H54 (cell line): Measurements from ENCODE around the gene RAD51B.
A peak's percentile ranks its signal among the peaks of the same experiment; 100 is the strongest.
"Not testable (repeated sequence)": the region's sequence is repeated elsewhere in the genome, so short reads cannot be mapped to it uniquely, and the experiment has no call there.

Experiments used
- DNase-seq: peaks from one replicate; pipeline ENCODE4 v3.0.0; 2011; ENCODE audit warnings: low spot score, mixed read lengths; ENCODE audit not compliant: insufficient read length
- FAIRE-seq: peaks from 3 replicates; lab custom pipeline; 2011; peaks lifted over from hg19 to GRCh38; lab: Jason Lieb, UNC
- POLR2A ChIP-seq: IDR thresholded peaks from 2 replicates; pipeline ENCODE4 v1.6.1; 2011; ENCODE audit warnings: low read depth, mild to moderate bottlenecking, low read length

Gene RAD51B

GRCh38 chr14:68040633-68041369 is 221.2 kb downstream of the RAD51B start:
- no peak for TF ChIP-seq POLR2A
- no peak for FAIRE-seq
- DNase-seq = no peak

- no peak for TF ChIP-seq POLR2A
- FAIRE-seq = no peak
- DNase-seq = no peak
These were observed 222.3 kb downstream of the RAD51B start for GRCh38 chr14:68041876-68042354.

- no peak for TF ChIP-seq POLR2A
These were observed 223.1 kb downstream of the RAD51B start for GRCh38 chr14:68042586-68043210.

GRCh38 chr14:68043752-68044151 is 224.2 kb downstream of the RAD51B start:
- FAIRE-seq = no peak
- TF ChIP-seq POLR2A = no peak
- no peak for DNase-seq

More at GRCh38 chr14:68042586-68043210, 223.1 kb downstream of the RAD51B start:
- FAIRE-seq (no peak), DNase-seq (no peak)

- TF ChIP-seq POLR2A = no peak
- peak; percentile 6 for DNase-seq
These were observed 228.3 kb downstream of the RAD51B start for GRCh38 chr14:68047906-68048305.

GRCh38 chr14:68048815-68049214 is 229.2 kb downstream of the RAD51B start:
- FAIRE-seq, DNase-seq: not testable (repeated sequence)

More at GRCh38 chr14:68047906-68048305, 228.3 kb downstream of the RAD51B start:
- FAIRE-seq = no peak

- DNase-seq (no peak), FAIRE-seq (no peak)
- TF ChIP-seq POLR2A = no peak
These were observed 230.6 kb downstream of the RAD51B start for GRCh38 chr14:68050177-68050576.

GRCh38 chr14:68051146-68051545 is 231.6 kb downstream of the RAD51B start:
- DNase-seq = no peak
- TF ChIP-seq POLR2A = no peak
- no peak for FAIRE-seq

- FAIRE-seq (no peak), DNase-seq (no peak)
- TF ChIP-seq POLR2A = no peak
These were observed 240.6 kb downstream of the RAD51B start for GRCh38 chr14:68060198-68060597.

GRCh38 chr14:68062651-68063050 is 243.1 kb downstream of the RAD51B start:
- no peak for FAIRE-seq
- no peak for TF ChIP-seq POLR2A
- DNase-seq = no peak

- no peak for DNase-seq
- no peak for FAIRE-seq
- TF ChIP-seq POLR2A = no peak
These were observed 245.7 kb downstream of the RAD51B start for GRCh38 chr14:68065322-68065721.

- no peak for TF ChIP-seq POLR2A
- no peak for FAIRE-seq
- no peak for DNase-seq
These were observed 255.3 kb downstream of the RAD51B start for GRCh38 chr14:68074765-68075381.

GRCh38 chr14:68075382-68076029 is 255.9 kb downstream of the RAD51B start:
- DNase-seq = no peak
- TF ChIP-seq POLR2A = no peak
- FAIRE-seq = no peak

GRCh38 chr14:68076451-68076850 is 256.9 kb downstream of the RAD51B start:
- FAIRE-seq (no peak), DNase-seq (no peak)
- no peak for TF ChIP-seq POLR2A
